Fibroblast of the conjunctiva (primary cell): Measurements from ENCODE around the gene FAXC.
A peak's percentile ranks its signal among the peaks of the same experiment; 100 is the strongest.
"Not testable (repeated sequence)": the region's sequence is repeated elsewhere in the genome, so short reads cannot be mapped to it uniquely, and the experiment has no call there.

Experiments
- DNase-seq: peaks from one replicate; pipeline ENCODE4 v3.0.0-alpha.2; 2010; ENCODE audit warnings: low read depth

The FAXC gene

DNA sequence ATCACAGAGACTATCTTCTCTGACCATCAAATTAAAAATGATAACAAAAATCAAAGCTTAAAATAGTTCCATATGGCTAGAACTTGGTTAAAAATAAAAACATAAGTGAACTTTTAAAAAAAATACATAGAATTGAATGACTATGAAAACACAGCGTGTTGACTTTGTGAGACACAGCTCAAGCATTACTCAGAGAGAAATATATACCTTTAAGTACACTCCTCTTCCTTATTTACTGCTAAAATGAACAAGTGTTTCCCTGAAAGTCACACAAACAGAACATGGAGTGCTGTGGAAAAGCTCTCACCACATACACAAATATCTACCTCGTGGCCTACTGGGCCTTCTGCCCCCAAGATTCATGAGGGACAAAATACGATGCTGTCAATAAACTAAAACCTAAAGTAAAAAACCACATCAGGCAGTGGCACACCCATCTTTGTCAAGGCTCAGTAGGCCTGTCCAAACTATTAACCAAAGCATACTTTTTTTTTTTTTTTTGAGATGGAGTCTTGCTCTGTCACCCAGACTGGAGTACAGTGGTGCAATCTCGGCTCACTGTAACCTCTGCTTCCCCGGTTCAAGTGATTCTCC lies 7.5 kb downstream of the FAXC start:
- DNase-seq, result no peak

DNA sequence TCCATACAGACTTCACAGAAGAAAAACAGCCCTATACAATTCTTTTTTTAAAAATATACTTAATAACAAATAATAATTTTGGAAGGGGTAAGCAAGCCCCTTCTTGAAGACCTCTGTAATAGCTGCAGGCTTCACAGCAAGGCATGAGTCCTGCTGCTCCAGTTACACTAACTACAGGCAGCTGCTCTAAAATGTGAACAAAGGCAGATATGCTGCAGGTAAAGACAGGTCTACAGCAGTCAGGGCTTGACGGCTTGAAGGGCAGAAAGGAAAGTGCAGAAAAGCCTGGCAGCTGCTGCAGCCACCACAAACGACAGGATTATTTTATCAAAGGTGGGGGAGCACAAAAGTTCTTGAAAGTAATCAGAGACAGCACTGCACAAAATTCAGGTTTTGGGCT lies 11.3 kb downstream of the FAXC start:
- no peak for DNase-seq

DNA sequence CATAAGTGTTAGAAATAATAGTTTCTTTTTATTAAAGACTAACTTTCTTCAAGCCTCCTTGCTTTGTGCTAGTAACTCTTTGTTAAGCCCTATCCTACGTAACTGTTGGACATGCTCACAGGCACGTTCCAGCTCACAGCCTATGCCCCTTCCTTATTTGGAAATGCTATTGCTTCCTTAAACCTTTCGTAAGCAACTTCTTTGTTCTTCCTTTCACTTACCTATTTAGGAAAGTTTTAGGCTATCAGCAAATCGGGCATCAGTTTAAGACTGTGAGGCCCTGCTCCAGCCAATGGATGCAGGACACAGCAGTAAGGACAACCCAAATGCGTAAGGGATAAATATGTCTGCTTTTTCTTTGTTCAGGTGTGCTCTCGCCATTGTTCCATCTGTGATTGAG lies 14.2 kb downstream of the FAXC start:
- DNase-seq, result not testable (repeated sequence)

DNA sequence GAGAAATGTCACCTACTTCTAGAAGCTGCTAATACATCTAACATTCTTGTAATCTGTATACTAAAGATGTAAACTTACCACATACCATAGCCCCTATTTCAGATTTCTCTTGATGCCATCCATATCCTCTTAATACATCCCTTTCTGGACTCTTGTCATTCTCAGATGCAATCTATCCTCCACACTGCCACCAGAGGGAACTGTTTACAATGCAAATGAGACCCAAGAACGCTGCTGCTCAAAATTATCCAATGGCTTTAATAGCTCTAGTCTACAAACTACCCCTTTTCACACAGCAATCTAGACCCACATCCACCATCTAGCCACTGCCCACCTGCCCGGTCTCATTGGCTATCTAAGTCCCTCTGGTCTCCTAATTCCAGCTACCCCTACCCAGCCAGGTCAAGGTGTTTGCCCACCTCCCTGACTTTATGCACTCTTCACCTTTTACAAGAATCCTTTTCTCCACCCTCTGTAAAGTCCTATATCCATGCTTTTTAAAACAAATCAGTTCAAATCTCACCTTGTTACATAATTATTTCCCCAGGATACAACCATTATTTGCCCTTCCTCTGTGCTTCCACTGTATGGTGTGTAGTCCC lies 14.8 kb downstream of the FAXC start:
- DNase-seq, result peak; percentile 34

DNA sequence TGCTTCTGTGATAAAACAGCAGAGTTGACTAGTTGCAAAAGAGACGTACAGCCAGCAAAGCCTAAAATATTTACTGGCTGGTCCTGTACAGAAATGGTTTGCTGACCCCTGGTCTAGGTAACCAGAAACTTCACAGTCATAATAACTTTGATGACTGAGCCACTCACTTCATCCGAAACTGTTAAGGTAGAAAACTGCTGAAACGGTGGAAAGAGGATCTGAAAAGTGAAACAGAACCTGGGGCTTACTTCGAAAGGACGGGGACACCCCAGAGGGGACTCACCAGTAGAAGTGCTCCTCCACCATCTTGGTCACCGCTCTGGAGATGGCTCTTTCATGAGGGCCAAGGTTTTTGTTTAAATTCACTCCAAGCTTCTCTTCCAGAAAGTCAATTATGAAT lies 16.4 kb downstream of the FAXC start:
- no peak for DNase-seq

DNA sequence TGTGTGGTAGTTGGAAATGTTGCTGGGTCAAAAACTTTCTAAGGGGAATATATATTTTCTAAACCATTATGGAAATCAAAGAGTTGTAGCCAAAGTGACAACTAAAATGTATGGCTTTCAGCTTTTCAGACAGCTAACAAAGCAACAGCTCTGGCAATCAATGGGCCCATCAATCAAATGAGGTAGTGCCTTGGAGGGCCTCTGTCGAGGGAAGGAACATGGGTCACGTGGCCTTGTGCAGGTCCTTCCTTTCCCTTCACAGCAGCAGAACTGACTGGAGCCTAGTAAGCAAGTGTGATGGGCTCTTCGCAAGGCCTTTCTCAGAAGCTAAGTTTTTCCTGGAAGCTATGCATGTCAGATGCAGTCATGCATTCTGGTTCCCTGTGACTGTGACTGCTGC lies 17.9 kb downstream of the FAXC start:
- no peak for DNase-seq

DNA sequence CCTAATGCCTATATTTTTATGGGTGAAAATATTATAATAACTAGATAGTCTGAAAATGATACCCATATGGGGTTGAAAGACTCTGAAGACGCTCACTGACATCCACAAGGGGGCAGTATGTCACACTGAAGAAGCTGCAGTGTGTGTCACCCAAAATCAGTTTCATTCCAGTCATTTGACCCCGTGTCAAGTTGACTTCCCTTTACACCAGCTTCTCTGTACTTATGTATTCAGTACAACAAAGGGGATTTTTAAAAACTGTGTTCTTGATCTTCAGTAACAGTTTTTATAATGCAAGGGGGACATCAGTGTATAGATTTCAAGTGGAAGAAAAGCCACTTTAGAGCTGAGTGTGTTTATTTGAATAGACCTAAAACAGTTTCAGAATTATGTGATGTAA lies 19.3 kb downstream of the FAXC start:
- peak; percentile 69 for DNase-seq

DNA sequence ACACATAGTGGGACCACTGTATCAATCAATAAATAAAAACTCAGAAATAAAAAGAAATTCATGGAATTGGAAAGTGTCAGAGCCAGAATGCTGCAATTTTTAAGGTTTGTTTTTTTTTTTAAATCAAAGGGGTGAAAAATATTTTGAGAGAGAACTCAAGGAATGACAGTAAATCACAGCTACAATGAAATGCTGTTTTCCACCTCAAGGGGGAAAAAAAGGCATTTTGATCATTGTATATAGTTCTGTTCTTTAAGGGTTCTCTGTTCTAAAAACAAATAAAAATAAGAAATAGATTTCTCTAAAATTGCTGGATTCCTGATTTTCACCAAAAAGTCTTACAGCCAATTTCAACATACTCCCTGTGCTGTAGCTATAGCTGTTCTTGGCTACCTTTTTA lies 24.5 kb downstream of the FAXC start:
- DNase-seq, result no peak

DNA sequence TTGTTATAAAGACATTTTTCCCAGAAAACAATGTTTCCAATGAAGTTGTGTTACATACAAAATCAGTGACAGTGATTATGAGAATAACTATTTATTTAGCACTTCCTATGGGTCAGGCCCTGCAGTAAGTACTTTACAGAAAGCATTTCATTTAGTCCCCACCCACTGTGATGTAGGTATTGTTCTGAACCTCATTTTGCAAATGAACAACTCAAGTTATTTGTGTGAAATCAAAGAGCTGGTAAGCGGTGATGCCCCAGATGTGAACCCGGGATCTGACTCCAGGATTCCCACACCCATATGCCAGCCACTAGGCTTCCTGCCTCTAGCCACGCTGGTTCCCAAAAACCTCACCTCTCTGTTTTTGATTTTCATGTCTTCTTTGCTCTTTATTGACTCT lies 30.9 kb downstream of the FAXC start:
- DNase-seq, result no peak

DNA sequence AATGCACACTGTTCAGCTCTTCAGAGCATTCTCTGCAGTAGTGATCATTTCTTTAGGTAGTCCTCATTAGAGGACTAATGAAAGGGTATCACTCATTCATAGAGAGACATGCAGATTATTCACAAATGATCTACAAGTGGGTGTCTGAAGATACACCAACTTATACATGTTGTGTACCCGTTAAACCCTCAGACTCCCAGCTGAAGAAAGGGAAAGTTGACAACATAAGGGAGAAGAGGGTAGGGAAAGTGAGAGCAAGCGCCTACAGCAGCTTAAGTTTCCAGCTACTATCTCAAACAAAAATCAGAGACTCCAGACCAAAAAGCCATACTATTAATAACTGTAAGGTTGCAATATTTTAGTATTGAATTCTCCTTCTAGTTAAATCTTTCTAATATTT lies 37.1 kb downstream of the FAXC start:
- DNase-seq, result no peak

DNA sequence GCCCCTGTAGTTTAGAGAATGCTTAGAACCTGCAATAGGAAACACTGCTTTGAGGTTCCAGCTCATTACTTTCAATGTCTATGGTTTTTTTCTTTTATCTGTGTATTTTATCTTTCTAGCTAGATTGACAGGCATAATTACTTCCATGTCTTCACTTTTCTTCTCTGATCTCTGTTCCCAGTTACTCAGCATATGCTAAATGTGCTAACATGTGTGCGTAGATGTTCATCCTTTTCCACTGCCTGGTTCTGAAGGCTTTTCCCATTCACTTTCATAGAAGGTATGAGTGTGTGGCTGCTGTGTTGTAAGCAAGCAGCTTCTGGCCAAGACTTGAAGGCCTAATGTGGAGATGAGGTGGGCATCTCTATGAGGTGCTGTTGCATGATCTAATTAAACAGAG lies 38.9 kb downstream of the FAXC start:
- no peak for DNase-seq

DNA sequence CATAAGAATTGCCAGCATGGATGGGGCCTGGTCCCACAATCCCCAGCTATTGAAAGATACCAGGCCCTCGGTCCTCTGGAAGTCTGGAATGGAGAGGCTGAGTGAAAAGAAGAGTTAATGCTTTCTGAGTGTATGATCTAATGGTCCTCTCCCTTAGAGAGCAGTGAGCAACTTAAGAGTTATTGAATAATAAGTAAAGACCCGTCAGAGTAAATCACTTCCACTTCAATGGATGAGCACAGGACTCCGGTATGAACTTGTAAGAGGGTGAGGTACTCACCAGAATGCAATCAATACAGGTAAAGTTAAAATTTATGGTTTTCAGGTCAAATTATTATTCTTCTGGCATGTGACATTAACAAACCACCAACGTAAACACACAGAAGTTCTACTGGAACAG lies 39.9 kb downstream of the FAXC start:
- DNase-seq, result no peak

DNA sequence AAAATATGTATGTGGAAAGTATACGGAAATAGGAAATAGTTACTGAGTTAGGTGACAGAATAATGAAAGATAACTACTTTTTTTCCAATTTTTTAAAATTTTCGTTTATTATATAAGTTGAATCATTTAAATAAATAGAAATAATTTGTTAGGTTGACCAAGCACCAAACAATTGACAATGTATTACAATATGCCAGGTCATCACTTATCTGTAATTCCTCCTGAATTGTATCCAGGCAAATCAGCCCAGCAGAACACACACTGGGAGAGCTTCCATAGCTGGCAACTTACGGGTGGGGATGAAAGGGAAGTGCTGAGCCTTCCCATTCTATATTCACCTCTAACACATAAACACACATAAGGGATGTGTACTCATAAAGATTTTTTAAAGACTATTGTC lies 40.7 kb downstream of the FAXC start:
- no peak for DNase-seq

DNA sequence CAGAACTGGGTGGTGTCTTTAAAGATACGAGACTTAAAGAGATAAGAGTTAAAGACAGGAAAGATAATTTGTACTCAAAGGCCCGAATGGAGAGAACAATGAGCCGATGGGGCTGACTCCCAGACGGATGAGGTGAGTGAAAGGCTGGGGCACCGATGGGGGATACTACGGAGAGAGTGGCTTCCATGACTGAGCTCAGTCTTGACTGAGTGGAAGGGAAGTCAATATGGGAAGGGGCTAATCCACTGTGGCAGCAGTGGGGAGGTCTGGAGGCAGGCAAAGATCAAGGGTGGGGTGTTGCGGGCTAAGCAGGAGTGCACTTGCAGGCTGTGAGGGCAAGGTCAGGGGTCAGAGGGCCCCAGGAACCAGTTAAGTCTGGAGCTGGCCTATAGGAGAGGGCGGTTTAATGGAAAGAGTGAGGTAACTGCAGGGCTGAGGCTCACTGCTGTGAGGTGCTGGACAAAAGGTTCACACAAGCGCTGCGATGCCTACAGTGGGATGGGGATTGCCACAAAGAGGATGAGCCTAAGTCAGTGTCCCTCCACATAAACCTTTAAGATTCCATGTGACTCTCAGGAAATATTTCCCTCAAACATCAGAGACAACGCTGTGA lies 42.1 kb downstream of the FAXC start:
- no peak for DNase-seq

DNA sequence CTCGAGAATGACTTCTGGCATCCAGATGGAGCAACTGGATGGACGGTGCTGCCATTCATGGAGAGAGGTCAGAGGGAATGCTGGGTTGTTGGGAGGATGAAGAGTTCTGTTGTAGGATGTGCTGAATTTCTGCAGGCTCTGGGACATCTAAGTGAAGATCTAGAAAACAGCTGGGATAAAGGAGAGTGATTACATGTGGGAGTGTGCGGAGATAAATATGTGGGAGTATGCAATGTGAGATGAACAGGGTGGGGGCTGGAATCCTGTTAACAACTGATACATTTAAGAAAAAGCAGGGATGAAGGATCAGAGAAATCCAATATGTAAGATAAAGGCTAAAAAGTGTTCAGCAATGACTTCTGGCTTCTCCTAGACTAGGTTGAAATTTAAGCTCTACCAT lies 43.1 kb downstream of the FAXC start:
- DNase-seq, result no peak

DNA sequence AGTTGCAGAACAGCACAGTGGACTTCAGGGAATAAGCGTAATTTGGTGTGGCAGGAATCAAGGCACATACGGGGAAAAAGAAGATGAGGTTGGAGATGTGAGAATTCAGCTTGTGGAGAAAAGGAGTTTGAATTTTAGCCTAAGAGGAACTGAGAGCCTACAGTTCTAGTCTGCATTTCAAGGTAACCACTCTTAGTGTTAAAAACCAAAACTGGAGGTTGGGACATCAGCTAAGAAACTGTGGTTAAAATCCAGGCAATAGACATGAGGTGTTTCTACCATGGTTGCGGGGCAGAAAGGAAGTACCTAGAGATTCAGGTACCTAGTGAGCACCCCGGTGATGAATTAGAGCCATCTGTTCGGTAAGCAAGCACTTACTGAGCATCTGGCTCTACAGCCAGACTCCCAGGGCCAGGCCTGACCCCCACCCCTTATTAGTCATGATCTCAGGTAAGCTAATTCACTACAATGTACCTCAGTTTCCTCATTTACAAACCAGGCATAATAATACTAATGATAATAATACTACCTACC lies 44.4 kb downstream of the FAXC start:
- DNase-seq, result no peak

DNA sequence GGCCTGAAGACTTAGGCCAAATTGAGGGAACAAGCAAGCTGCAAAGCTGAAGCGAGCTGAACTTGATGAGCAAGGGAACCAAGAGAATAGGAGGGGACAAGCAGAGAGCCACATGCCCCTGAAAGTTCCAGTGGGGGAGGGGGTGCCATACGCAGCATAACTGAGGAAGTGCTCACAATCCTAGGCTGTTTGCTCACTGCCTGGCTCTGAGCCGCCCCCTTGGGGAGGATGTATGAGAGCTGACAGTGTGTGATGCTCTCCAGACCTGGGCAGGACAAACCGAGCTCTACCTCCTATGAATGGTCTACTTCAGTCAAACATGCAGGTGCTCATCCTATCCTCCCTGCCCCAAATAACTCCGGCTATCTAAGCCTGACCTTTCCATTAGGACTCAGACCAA lies 52.1 kb downstream of the FAXC start:
- no peak for DNase-seq

DNA sequence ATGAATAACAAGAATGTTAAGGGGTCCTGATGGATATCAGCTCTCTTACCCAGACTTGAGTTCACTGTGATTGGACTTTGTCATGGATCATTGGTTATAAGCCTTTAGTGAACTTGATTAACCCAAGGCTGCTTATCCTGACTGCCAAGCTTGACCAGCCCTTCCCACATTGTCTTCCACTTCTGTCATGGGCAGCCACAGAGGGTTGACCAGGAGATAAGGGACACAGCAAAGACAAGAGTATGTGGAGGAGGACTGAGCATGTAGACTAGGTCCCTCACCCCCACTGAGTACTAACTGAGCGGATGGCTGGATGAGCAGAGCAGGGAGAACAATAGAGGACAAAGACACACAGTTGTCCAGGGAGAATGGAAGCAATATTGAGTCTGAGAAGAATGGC lies 52.5 kb downstream of the FAXC start:
- no peak for DNase-seq

DNA sequence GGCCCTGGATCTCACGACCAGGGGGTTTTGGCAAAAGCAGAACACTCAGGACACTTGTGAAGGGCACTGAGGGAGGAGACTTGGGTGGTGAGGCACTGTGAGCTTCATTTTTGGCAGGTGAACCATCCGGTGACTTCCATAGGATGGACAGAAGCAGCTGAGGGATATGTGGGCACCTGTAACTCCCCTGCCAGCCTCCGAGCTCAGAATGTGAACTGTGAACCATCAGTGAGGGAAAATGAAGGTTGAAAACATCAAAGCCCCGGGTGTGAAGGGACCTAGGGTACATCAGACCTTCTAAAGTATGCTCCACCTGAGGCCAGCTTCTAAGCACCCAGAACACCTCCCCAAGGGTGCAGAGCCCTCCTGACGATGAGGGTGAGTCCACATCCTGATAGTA lies 53.2 kb downstream of the FAXC start:
- no peak for DNase-seq

DNA sequence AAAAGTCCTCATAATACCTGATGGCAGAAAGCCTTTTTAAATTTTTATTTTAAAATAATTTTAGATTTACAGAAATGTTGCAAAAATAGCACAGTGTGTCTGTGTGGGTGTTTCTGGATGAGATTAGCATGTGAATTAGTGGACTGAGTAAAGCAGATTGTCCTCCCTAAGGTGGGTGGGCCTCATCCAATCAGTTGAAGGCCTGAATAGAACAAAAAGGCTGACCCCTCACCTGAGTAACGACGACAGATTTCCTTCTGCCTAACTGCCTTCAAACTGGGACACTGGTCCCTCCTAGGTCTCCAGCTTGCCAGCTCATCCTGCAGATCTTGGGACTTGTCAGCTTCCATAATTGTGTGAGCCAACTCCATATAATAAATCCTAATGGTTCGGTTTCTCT lies 54.2 kb downstream of the FAXC start:
- DNase-seq, result no peak

DNA sequence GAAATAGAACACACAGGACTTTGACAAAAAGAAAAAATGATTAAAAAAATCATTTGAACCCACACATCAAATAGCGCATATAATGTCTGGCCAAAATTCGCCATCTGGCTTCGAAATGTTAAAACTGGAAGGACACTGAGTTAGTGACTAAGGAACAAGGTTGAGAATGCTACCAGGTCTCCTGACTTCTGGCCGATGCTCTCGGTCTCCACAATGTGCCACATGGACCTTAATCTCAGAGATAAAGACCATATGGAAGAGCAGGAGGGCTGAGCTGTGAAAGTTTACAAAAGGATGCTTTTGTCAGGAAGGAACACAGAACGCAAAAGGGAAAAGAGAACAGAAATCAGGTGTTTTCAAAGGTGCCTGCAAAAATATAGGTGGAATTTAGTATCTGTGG lies 54.7 kb downstream of the FAXC start:
- no peak for DNase-seq

DNA sequence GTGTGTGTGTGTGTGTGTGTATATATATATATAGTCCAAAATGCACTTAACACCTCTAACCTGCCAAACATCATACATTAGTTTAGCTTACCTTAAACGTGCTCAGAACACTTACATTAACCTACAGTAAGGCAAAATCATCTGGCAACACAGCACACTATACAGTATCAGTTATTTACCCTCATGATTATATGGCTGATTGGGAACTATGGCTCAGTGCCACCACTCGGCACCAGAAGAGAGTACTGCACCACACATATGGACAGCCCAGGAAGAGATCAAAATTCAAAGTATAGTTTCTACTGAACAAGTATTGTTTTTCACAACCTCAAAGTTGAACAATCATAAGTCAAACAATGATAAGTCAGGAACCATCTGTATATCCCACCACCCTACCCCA lies 59.8 kb downstream of the FAXC start:
- DNase-seq, result no peak

DNA sequence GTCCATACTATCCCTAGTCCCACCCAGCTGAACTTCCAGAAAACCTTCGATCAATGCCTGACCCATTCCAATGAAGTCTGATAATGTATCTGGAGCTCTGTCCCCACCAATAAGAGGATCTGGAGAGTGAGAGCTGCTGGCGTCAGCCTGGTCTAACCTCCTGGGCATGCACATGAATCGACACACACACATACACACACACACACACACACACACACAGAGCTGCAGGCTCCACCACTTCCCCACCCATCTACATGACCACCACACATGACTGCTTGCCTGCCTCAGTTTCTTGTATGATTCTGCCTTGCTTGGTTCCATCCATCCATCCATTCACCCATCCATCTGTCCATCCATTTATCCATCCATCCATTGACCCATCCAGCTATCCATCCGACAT lies 60.8 kb downstream of the FAXC start:
- no peak for DNase-seq

DNA sequence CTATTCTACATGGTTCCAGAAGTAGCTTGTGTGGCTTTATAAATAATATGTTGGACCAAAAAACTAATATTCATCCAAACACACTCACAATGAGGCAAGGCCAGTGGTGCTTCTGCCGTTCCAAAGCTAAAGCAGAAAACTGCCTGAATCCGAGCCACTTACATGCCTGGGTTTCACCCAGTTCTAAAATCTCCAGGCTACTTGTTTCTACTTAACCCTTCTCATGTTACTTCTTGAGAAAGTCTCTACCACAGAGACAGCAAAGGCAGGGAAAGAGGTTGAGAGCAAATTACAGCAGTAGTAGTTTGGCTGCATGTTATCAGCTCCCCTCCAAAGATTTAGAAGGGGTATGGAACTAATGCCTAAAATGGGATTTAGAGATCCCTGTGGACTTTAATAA lies 62.0 kb downstream of the FAXC start:
- no peak for DNase-seq
